T47D (cell line): ENCODE results near the gene PHLDB3.
A peak's percentile ranks its signal among the peaks of the same experiment; 100 is the strongest.
"Not testable (repeated sequence)": the region's sequence is repeated elsewhere in the genome, so short reads cannot be mapped to it uniquely, and the experiment has no call there.

Experiments used
- DNase-seq, 2 experiments: peaks; one replicate each; pipeline versions ENCODE4 v3.0.0 to v3.0.0-alpha.2; 2011 to 2012; ENCODE audit warnings: low read depth in 1 of 2, low spot score in 1 of 2
- JUND ChIP-seq: IDR thresholded peaks from 2 replicates; pipeline ENCODE4 v1.6.1; 2012; ENCODE audit warnings: low read depth
- in situ Hi-C: cut with HindIII; loops from 2 replicates; pipeline ENCODE4 v1.10.0; 2016; ENCODE audit warnings: low sequenced_read_pairs, low pct_unique_long_range_greater_than_20kb

The PHLDB3 gene

GRCh38 chr19:43438291-43439031 lies 66.1 kb downstream of the PHLDB3 start:
- TF ChIP-seq JUND, result no peak
- in situ Hi-C loops, result no loop called here
- no peak for DNase-seq

GRCh38 chr19:43437712-43438111 lies 66.8 kb downstream of the PHLDB3 start:
- DNase-seq, result no peak
- no peak for TF ChIP-seq JUND
- in situ Hi-C loops, result no loop called here

- DNase-seq, in situ Hi-C loops: not testable (repeated sequence)
Measured at GRCh38 chr19:43437284-43437683, 67.3 kb downstream of the PHLDB3 start.

GRCh38 chr19:43435775-43436174 lies 68.8 kb downstream of the PHLDB3 start:
- DNase-seq, result no peak
- in situ Hi-C loops, result no loop called here
- no peak for TF ChIP-seq JUND

- in situ Hi-C loops, result no loop called here
- no peak for DNase-seq
- no peak for TF ChIP-seq JUND
Measured at GRCh38 chr19:43433689-43434088, 70.9 kb downstream of the PHLDB3 start.

- TF ChIP-seq JUND, result peak; percentile 84
- DNase-seq, result peak in 1 of 2 experiments; percentile 91
- in situ Hi-C loops, result no loop called here
Measured at GRCh38 chr19:43433358-43433673, 71.2 kb downstream of the PHLDB3 start.

GRCh38 chr19:43430976-43431375 lies 73.6 kb downstream of the PHLDB3 start:
- in situ Hi-C loops, result no loop called here
- no peak for DNase-seq
- no peak for TF ChIP-seq JUND

- no peak for TF ChIP-seq JUND
- DNase-seq, result no peak
- in situ Hi-C loops, result no loop called here
Measured at GRCh38 chr19:43430142-43430710, 74.3 kb downstream of the PHLDB3 start.

GRCh38 chr19:43429395-43429794 lies 75.2 kb downstream of the PHLDB3 start:
- in situ Hi-C loops, result no loop called here
- TF ChIP-seq JUND, result no peak

GRCh38 chr19:43425567-43426392 lies 78.8 kb downstream of the PHLDB3 start:
- peak in 1 of 2 experiments; percentile 32 for DNase-seq
- in situ Hi-C loops, result no loop called here
- no peak for TF ChIP-seq JUND

More at GRCh38 chr19:43429395-43429794, 75.2 kb downstream of the PHLDB3 start:
- DNase-seq, result no peak
